Islet of Langerhans (tissue), 1 donor: Measurements from ENCODE around the gene CD300H.
"Not testable (repeated sequence)": the region's sequence is repeated elsewhere in the genome, so short reads cannot be mapped to it uniquely, and the experiment has no call there.

Source experiments
- FAIRE-seq: peaks from one replicate; lab custom pipeline; 2011; peaks lifted over from hg19 to GRCh38; lab: Jason Lieb, UNC

CD300H gene

GRCh38 chr17:74584292-74585060 lies 17.2 kb upstream of the CD300H start:
- no peak for FAIRE-seq

GRCh38 chr17:74582633-74583032 lies 15.3 kb upstream of the CD300H start:
- no peak for FAIRE-seq

- FAIRE-seq: no peak
Measured at GRCh38 chr17:74579900-74580299, 12.6 kb upstream of the CD300H start.

GRCh38 chr17:74578979-74579378 lies 11.7 kb upstream of the CD300H start:
- FAIRE-seq: no peak

GRCh38 chr17:74574489-74575142 lies 7.3 kb upstream of the CD300H start:
- FAIRE-seq: no peak

- not testable (repeated sequence) for FAIRE-seq
Measured at GRCh38 chr17:74573635-74574034, 6.3 kb upstream of the CD300H start.

- no peak for FAIRE-seq
Measured at GRCh38 chr17:74573169-74573568, 5.9 kb upstream of the CD300H start.

GRCh38 chr17:74571621-74572270 lies 4.4 kb upstream of the CD300H start:
- no peak for FAIRE-seq

- FAIRE-seq: no peak
Measured at GRCh38 chr17:74569020-74570003, 2.0 kb upstream of the CD300H start.

GRCh38 chr17:74568106-74568873 lies 981 bp upstream of the CD300H start:
- FAIRE-seq: no peak

GRCh38 chr17:74566132-74566753 lies 1.1 kb downstream of the CD300H start:
- no peak for FAIRE-seq

- no peak for FAIRE-seq
Measured at GRCh38 chr17:74565126-74565525, 2.2 kb downstream of the CD300H start.

GRCh38 chr17:74563358-74563757 lies 4.0 kb downstream of the CD300H start:
- no peak for FAIRE-seq

- no peak for FAIRE-seq
Measured at GRCh38 chr17:74561586-74561985, 5.7 kb downstream of the CD300H start.

GRCh38 chr17:74558882-74559519 lies 8.3 kb downstream of the CD300H start:
- no peak for FAIRE-seq

GRCh38 chr17:74558402-74558801 lies 8.9 kb downstream of the CD300H start:
- FAIRE-seq: not testable (repeated sequence)

GRCh38 chr17:74555427-74555940 lies 11.8 kb downstream of the CD300H start:
- FAIRE-seq: no peak

- FAIRE-seq: no peak
Measured at GRCh38 chr17:74554909-74555308, 12.4 kb downstream of the CD300H start.

- FAIRE-seq: no peak
Measured at GRCh38 chr17:74552037-74552436, 15.3 kb downstream of the CD300H start.

- no peak for FAIRE-seq
Measured at GRCh38 chr17:74550602-74551001, 16.7 kb downstream of the CD300H start.
